SK-N-SH (cell line): ENCODE data around the gene PPP2R3A.

ENCODE experiments used
- CTCF ChIP-seq: fragments of 200-600 bp; sonication (generic); IDR thresholded peaks from 2 replicates; pipeline ENCODE4 v1.6.1; 2017; ENCODE audit warnings: antibody characterized with exemption, mild to moderate bottlenecking, moderate library complexity
- EP300 ChIP-seq, 2 experiments: IDR thresholded peaks; 2 replicates each; pipeline versions ENCODE4 v1.4.0 to v1.6.1; 2012; ENCODE audit warnings: borderline replicate concordance in 1 of 2, low read depth in 1 of 2, low read length in 1 of 2
- FOXM1 ChIP-seq: IDR thresholded peaks from 2 replicates; pipeline ENCODE4 v1.4.0; 2012; ENCODE audit warnings: low read depth, mild to moderate bottlenecking
- GABPA ChIP-seq: IDR thresholded peaks from 2 replicates; pipeline ENCODE4 v1.4.0; 2012; ENCODE audit warnings: low read depth, mild to moderate bottlenecking
- GATA2 ChIP-seq: sonication (generic); formaldehyde crosslinking; IDR thresholded peaks from 2 replicates; pipeline ENCODE4 v1.5.0; 2020; ENCODE audit warnings: mild to moderate bottlenecking, missing genetic modification reagents
- JUND ChIP-seq: IDR thresholded peaks from 2 replicates; pipeline ENCODE4 v1.4.0; 2012
- MXI1 ChIP-seq: IDR thresholded peaks from 2 replicates; pipeline ENCODE4 v1.6.1; 2012; ENCODE audit warnings: mild to moderate bottlenecking, low read depth, low read length, improper control_type of control experiment
- POLR2AphosphoS5 ChIP-seq: IDR thresholded peaks from 2 replicates; pipeline ENCODE4 v1.6.1; 2012; ENCODE audit warnings: low read depth, low read length
- REST ChIP-seq: IDR thresholded peaks from 2 replicates; pipeline ENCODE4 v1.6.1; 2012; ENCODE audit warnings: mild to moderate bottlenecking, low read depth, low read length, moderate library complexity
- TAF1 ChIP-seq: IDR thresholded peaks from 2 replicates; pipeline ENCODE4 v1.6.1; 2012; ENCODE audit warnings: low read depth, mild to moderate bottlenecking, low read length, moderate library complexity, borderline replicate concordance
- USF1 ChIP-seq: IDR thresholded peaks from 2 replicates; pipeline ENCODE4 v1.4.0; 2012; ENCODE audit warnings: low read depth, borderline replicate concordance
- YY1 ChIP-seq: IDR thresholded peaks from 2 replicates; pipeline ENCODE4 v1.4.0; 2012; ENCODE audit warnings: low read depth, mild to moderate bottlenecking
- ZBTB33 ChIP-seq: IDR thresholded peaks from 2 replicates; pipeline ENCODE4 v1.4.0; 2012; ENCODE audit warnings: low read depth, borderline replicate concordance

GRCh38 chr3:135950941-135951340, 14.6 kb upstream of the PPP2R3A start:
- TF ChIP-seq POLR2AphosphoS5 = no peak
- TF ChIP-seq CTCF = no peak
- TF ChIP-seq TAF1 = no peak
- no peak for TF ChIP-seq JUND
- no peak for TF ChIP-seq FOXM1
- TF ChIP-seq GATA2 = no peak
- TF ChIP-seq REST = no peak
- TF ChIP-seq MXI1 = no peak
- no peak for TF ChIP-seq YY1
- no peak for TF ChIP-seq GABPA
- TF ChIP-seq EP300 (IDR thresholded peaks at IDR 0.05; ENCODE audit: borderline replicate concordance in 1 of 2, low read depth in 1 of 2, low read length in 1 of 2) = no peak
- TF ChIP-seq ZBTB33 = no peak
- TF ChIP-seq USF1 = no peak
